HepG2 (cell line): ENCODE results near the gene FBLL1. TPM values are rescaled to one million over a fixed set of nuclear protein-coding genes. Genes with fewer than 3 reads are reported as not detected.
A peak's percentile ranks its signal among the peaks of the same experiment; 100 is the strongest.

Experiments used
- BHLHE40 ChIP-seq: IDR thresholded peaks from 2 replicates; pipeline ENCODE4 v1.6.1; 2011; ENCODE audit warnings: low read length, improper control_type of control experiment
- FOXC1 ChIP-seq: sonication (generic); formaldehyde crosslinking; IDR thresholded peaks from 2 replicates; pipeline ENCODE4 v1.8.0; 2022; ENCODE audit warnings: mild to moderate bottlenecking, missing genetic modification reagents, borderline replicate concordance
- GTF3A ChIP-seq: sonication (generic); formaldehyde crosslinking; conservative IDR thresholded peaks from 2 replicates; pipeline ENCODE4 v1.4.0; 2020; ENCODE audit warnings: mild to moderate bottlenecking, missing genetic modification reagents
- IKZF5 ChIP-seq: IDR thresholded peaks from 2 replicates; pipeline ENCODE4 v1.6.1; 2018; ENCODE audit warnings: missing genetic modification reagents, mild to moderate bottlenecking, missing compliant biosample characterization
- PBX2 ChIP-seq: IDR thresholded peaks from 2 replicates; pipeline ENCODE4 v1.6.1; 2016; ENCODE audit warnings: control low read depth
- ZBTB46 ChIP-seq: sonication (generic); formaldehyde crosslinking; IDR thresholded peaks from 2 replicates; pipeline ENCODE4 v1.4.0; 2020; ENCODE audit warnings: mild to moderate bottlenecking, missing genetic modification reagents, borderline replicate concordance
- ZBTB7B ChIP-seq: sonication (generic); formaldehyde crosslinking; IDR thresholded peaks from 2 replicates; pipeline ENCODE4 v1.4.0; 2020; ENCODE audit warnings: missing genetic modification reagents
- ZGPAT ChIP-seq: IDR thresholded peaks from 2 replicates; pipeline ENCODE4 v1.6.1; 2016; ENCODE audit warnings: mild to moderate bottlenecking
- ZNF580 ChIP-seq: IDR thresholded peaks from 2 replicates; pipeline ENCODE4 v1.6.1; 2016; ENCODE audit warnings: low read depth, borderline replicate concordance
- ZNF687 ChIP-seq: sonication (generic); formaldehyde crosslinking; IDR thresholded peaks from 2 replicates; pipeline ENCODE4 v1.5.1; 2020; ENCODE audit warnings: mild to moderate bottlenecking, missing genetic modification reagents, moderate library complexity
- ZNF768 ChIP-seq: sonication (generic); formaldehyde crosslinking; IDR thresholded peaks from 2 replicates; pipeline ENCODE4 v1.4.0; 2020; ENCODE audit warnings: missing genetic modification reagents
- polyA plus RNA-seq, 8 experiments: library from polyadenylated mRNA; depleted of rRNA in 3 of 8; stranded (reverse) in 7 of 8; unstranded in 1 of 8; fragments of >200 nt; fragmentation: Illumina TruSeq in 4 of 8; extraction: Trizol in 4 of 8; gene quantifications; 2 replicates each; pipeline versions ENCODE4 v1.2.1 to v1.2.3, GENCODE V29; 2011 to 2016; ENCODE audit warnings: low read depth in 4 of 8, missing spikeins in 1 of 8, mixed read lengths in 1 of 8; ENCODE audit not compliant: insufficient read depth in 1 of 8
- total RNA-seq, 5 experiments: library from RNA; depleted of rRNA; stranded (reverse); fragments of >200 nt; fragmentation: Illumina TruSeq; extraction: Trizol; gene quantifications; 2 replicates each; pipeline ENCODE4 v1.2.3, GENCODE V29; 2016; ENCODE audit warnings: low read depth in 1 of 5

The FBLL1 gene
- total and polyA plus RNA-seq, 2 of the 13 experiments (the other 11 are each of a cell fraction or from before 2014, with no cell fraction given): 0.17 to 0.18 TPM

- TF ChIP-seq FOXC1 (CRISPR knock-in tag) (no peak; the same call in 1 of the 2 replicates), ZBTB46 (CRISPR knock-in tag) (no peak), ZGPAT (CRISPR knock-in tag) (peak; percentile 85), ZNF687 (CRISPR knock-in tag) (peak; percentile 83), BHLHE40 (0 out of 2 replicates have a peak, but pooled peaks have one; percentile 47), GTF3A (CRISPR knock-in tag) (no peak), ZBTB7B (CRISPR knock-in tag) (no peak), IKZF5 (CRISPR knock-in tag) (peak; percentile 46; the same call in 1 of the 2 replicates), ZNF580 (peak; percentile 54; the same call in 1 of the 2 replicates), ZNF768 (CRISPR knock-in tag) (no peak), PBX2 (CRISPR knock-in tag) (no peak)
Measured at GRCh38 chr5:168579488-168580226, 50.6 kb downstream of the FBLL1 start (continued).
